H9 (cell line): ENCODE data around the gene NSMCE4A. TPM values are rescaled to one million over a fixed set of nuclear protein-coding genes. Genes with fewer than 3 reads are reported as not detected.
"Not testable (repeated sequence)": the region's sequence is repeated elsewhere in the genome, so short reads cannot be mapped to it uniquely, and the experiment has no call there.

Experiments
- DNase-seq: peaks from one replicate; pipeline ENCODE4 v3.0.0-alpha.2; 2017
- H2AFZ ChIP-seq: one replicate; pipeline ENCODE4 v1.6.1; 2013; ENCODE audit warnings: mild to moderate bottlenecking, low read length, control low read depth, moderate library complexity
- H2AK5ac ChIP-seq: 2 replicates; pipeline ENCODE4 v1.6.1; 2013; ENCODE audit warnings: low read length, control low read depth, mixed read lengths; ENCODE audit not compliant: insufficient read length
- H2BK120ac ChIP-seq: one replicate; pipeline ENCODE4 v1.6.1; 2013; ENCODE audit warnings: low read depth, mild to moderate bottlenecking, low read length, control low read depth, inconsistent platforms; ENCODE audit not compliant: poor library complexity, severe bottlenecking
- H2BK12ac ChIP-seq: 2 replicates; pipeline ENCODE4 v1.6.1; 2013; ENCODE audit warnings: low read length, control low read depth, mixed read lengths, low read depth; ENCODE audit not compliant: insufficient read length
- H2BK15ac ChIP-seq: 2 replicates; pipeline ENCODE4 v1.6.1; 2013; ENCODE audit warnings: low read depth, low read length, control low read depth
- H2BK20ac ChIP-seq: one replicate; pipeline ENCODE4 v1.6.1; 2013; ENCODE audit warnings: low read depth, mild to moderate bottlenecking, low read length, control low read depth, inconsistent platforms; ENCODE audit not compliant: poor library complexity, severe bottlenecking
- H2BK5ac ChIP-seq: 2 replicates; pipeline ENCODE4 v1.6.1; 2013; ENCODE audit warnings: low read length, control low read depth, mixed read lengths; ENCODE audit not compliant: insufficient read length
- H3K14ac ChIP-seq: 2 replicates; pipeline ENCODE4 v1.6.1; 2013; ENCODE audit warnings: low read length, control low read depth; ENCODE audit not compliant: insufficient read depth
- H3K18ac ChIP-seq: 2 replicates; pipeline ENCODE4 v1.6.1; 2013; ENCODE audit warnings: low read depth, mild to moderate bottlenecking, mixed read lengths, low read length, control low read depth; ENCODE audit not compliant: insufficient read length
- H3K23ac ChIP-seq: 2 replicates; pipeline ENCODE4 v1.6.1; 2013; ENCODE audit warnings: low read length, control low read depth, mixed read lengths, low read depth; ENCODE audit not compliant: insufficient read length
- H3K23me2 ChIP-seq: 2 replicates; pipeline ENCODE4 v1.6.1; 2013; ENCODE audit warnings: low read depth, mild to moderate bottlenecking, mixed read lengths, low read length, control low read depth; ENCODE audit not compliant: insufficient read length, poor library complexity, severe bottlenecking
- H3K27ac ChIP-seq: 2 replicates; pipeline ENCODE4 v1.5.1; 2013; ENCODE audit warnings: low read length, control low read depth, mixed read lengths, low read depth; ENCODE audit not compliant: insufficient read length
- H3K27me3 ChIP-seq: 2 replicates; pipeline ENCODE4 v1.6.1; 2013; ENCODE audit warnings: low read length, control low read depth, inconsistent platforms; ENCODE audit not compliant: insufficient read depth
- H3K4ac ChIP-seq: 2 replicates; pipeline ENCODE4 v1.6.1; 2013; ENCODE audit warnings: low read depth, mild to moderate bottlenecking, control low read depth, inconsistent platforms, low read length, moderate library complexity
- H3K4me1 ChIP-seq: 2 replicates; pipeline ENCODE4 v1.6.1; 2013; ENCODE audit warnings: low read length, control low read depth, inconsistent platforms; ENCODE audit not compliant: insufficient read depth
- H3K4me2 ChIP-seq: 2 replicates; pipeline ENCODE4 v1.6.1; 2013; ENCODE audit warnings: low read length, control low read depth, mixed read lengths; ENCODE audit not compliant: insufficient read length, insufficient read depth
- H3K56ac ChIP-seq: 2 replicates; pipeline ENCODE4 v1.6.1; 2013; ENCODE audit warnings: low read depth, mild to moderate bottlenecking, mixed read lengths, low read length, control low read depth; ENCODE audit not compliant: insufficient read length
- H3K79me1 ChIP-seq: 2 replicates; pipeline ENCODE4 v1.6.1; 2013; ENCODE audit warnings: low read depth, mild to moderate bottlenecking, moderate library complexity, low read length, control low read depth, inconsistent platforms; ENCODE audit not compliant: insufficient read depth, poor library complexity, severe bottlenecking
- H3K79me2 ChIP-seq: 2 replicates; pipeline ENCODE4 v1.6.1; 2013; ENCODE audit warnings: low read length, control low read depth, inconsistent platforms; ENCODE audit not compliant: insufficient read depth
- H3K9ac ChIP-seq: 2 replicates; pipeline ENCODE4 v1.6.1; 2013; ENCODE audit warnings: low read length, control low read depth, mixed read lengths; ENCODE audit not compliant: insufficient read length; ENCODE audit errors: extremely low read depth
- H3K9me3 ChIP-seq: one replicate; pipeline ENCODE4 v1.6.1; 2013; ENCODE audit warnings: low read depth, low read length, inconsistent platforms; ENCODE audit not compliant: control insufficient read depth
- H3T11ph ChIP-seq: one replicate; pipeline ENCODE4 v1.6.1; 2013; ENCODE audit warnings: mild to moderate bottlenecking, low read length, control low read depth, inconsistent platforms
- H4K20me1 ChIP-seq: one replicate; pipeline ENCODE4 v1.6.1; 2013; ENCODE audit not compliant: control insufficient read depth, insufficient read length, insufficient read depth
- H4K5ac ChIP-seq: 2 replicates; pipeline ENCODE4 v1.6.1; 2013; ENCODE audit warnings: low read depth, mild to moderate bottlenecking, mixed read lengths, low read length, control low read depth; ENCODE audit not compliant: insufficient read length
- H4K8ac ChIP-seq: replicated peaks from 2 replicates; pipeline ENCODE4 v1.6.1; 2013; ENCODE audit warnings: low read length, control low read depth, mixed read lengths, low read depth; ENCODE audit not compliant: insufficient read length
- H4K91ac ChIP-seq: 2 replicates; pipeline ENCODE4 v1.6.1; 2013; ENCODE audit warnings: low read depth, mild to moderate bottlenecking, moderate library complexity, mixed read lengths, low read length, control low read depth; ENCODE audit not compliant: insufficient read length
- H3K27ac Mint-ChIP-seq, 3 experiments: 2 replicates in 2 of 3; 3 replicates in 1 of 3; pipeline ENCODE4 v1.8.0; 2020 to 2021; ENCODE audit warnings: mixed read lengths in 3 of 3, mild to moderate bottlenecking in 1 of 3, moderate library complexity in 1 of 3
- H3K27me3 Mint-ChIP-seq: 2 replicates; pipeline ENCODE4 v1.8.0; 2021; ENCODE audit warnings: low read depth, mild to moderate bottlenecking, moderate library complexity, mixed read lengths
- H3K36me3 Mint-ChIP-seq, 3 experiments: 2 replicates in 2 of 3; 3 replicates in 1 of 3; pipeline ENCODE4 v1.8.0; 2020 to 2021; ENCODE audit warnings: low read depth in 3 of 3, mixed read lengths in 3 of 3; ENCODE audit not compliant: insufficient read depth in 1 of 3
- H3K4me1 Mint-ChIP-seq, 2 experiments: 2 replicates each; pipeline ENCODE4 v1.8.0; 2020; ENCODE audit warnings: mixed read lengths in 2 of 2
- H3K4me3 Mint-ChIP-seq, 2 experiments: 2 replicates in 1 of 2; 3 replicates in 1 of 2; pipeline ENCODE4 v1.8.0; 2020 to 2021; ENCODE audit warnings: mild to moderate bottlenecking in 2 of 2, mixed read lengths in 2 of 2, moderate library complexity in 1 of 2
- H3K9me3 Mint-ChIP-seq, 2 experiments: 2 replicates in 1 of 2; 3 replicates in 1 of 2; pipeline ENCODE4 v1.8.0; 2020; ENCODE audit warnings: mild to moderate bottlenecking in 2 of 2, mixed read lengths in 2 of 2, moderate library complexity in 1 of 2
- WGBS: extraction: QIAGEN DNeasy Blood & Tissue Kit; methylation state at CpG from one replicate; pipeline ENCODE4 v1.1.7; 2013; ENCODE audit warnings: missing lambda C conversion rate, low lambda C conversion rate, mixed read lengths; ENCODE audit not compliant: insufficient read length; ENCODE audit errors: extremely low coverage; 5-methylcytosine and 5-hydroxymethylcytosine counted together
- total RNA-seq: library from RNA; stranded (reverse); gene quantifications from 2 replicates; pipeline ENCODE4 v1.2.1, GENCODE V29; 2021
- TF ChIP-seq, protein P1 (sequence below): fragments of 200-600 bp; sonication (generic); conservative IDR thresholded peaks from 3 replicates; pipeline ENCODE4 v1.8.0; 2021; ENCODE audit warnings: antibody characterized with exemption, mild to moderate bottlenecking

NSMCE4A gene
- total RNA-seq, 1 experiment from 2014 or later, result 59.0 TPM

DNA sequence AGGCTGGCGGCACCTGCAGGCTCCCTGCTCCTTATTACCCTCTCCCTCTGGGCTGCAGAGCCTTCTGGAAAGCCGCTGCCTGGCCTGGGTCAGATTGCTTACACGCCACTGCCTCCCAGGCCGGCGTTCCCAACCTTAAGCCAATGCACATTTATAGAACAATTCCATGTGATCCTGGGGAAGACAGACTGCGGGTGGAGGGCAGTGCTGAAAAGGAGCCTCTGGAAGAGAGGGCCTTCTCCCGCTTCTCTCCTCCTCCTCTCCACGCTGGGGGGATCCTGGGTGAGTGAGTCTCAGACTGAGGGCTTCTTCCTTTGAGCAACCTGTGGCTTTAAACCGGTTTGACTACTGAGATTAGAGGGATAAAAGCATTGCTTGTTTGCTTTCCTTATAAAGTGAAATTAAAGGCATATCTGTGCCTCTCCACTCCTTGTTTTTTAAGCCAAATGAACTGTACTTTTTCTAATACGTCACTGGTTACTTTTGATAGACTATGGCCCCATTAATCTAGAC is 19.5 kb upstream of the NSMCE4A start:
- H3K18ac ChIP-seq, result no peak overlapping the region
- TF ChIP-seq, protein P1, sequence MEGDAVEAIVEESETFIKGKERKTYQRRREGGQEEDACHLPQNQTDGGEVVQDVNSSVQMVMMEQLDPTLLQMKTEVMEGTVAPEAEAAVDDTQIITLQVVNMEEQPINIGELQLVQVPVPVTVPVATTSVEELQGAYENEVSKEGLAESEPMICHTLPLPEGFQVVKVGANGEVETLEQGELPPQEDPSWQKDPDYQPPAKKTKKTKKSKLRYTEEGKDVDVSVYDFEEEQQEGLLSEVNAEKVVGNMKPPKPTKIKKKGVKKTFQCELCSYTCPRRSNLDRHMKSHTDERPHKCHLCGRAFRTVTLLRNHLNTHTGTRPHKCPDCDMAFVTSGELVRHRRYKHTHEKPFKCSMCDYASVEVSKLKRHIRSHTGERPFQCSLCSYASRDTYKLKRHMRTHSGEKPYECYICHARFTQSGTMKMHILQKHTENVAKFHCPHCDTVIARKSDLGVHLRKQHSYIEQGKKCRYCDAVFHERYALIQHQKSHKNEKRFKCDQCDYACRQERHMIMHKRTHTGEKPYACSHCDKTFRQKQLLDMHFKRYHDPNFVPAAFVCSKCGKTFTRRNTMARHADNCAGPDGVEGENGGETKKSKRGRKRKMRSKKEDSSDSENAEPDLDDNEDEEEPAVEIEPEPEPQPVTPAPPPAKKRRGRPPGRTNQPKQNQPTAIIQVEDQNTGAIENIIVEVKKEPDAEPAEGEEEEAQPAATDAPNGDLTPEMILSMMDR, result no peak

DNA sequence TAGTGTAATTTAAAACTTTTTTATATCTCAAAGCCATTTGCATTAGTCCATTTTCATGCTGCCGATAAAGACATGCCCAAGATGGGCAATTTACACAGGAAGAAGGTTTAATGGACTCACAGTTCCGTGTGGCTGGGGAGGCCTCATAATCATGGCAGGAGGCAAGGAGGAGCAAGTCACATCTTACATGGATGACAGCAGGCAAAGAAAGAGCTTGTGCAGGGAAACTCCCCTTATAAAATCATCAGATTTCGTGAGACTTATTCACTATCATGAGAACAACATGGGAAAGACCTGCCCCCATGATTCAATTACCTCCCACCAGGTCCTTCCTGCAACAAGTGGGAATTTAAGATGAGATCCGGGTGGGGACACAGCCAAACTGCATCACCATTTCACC is 16.7 kb upstream of the NSMCE4A start:
- H2BK20ac ChIP-seq, H3K9ac ChIP-seq: not testable (repeated sequence)

More for the DNA sequence above, 19.5 kb upstream of the NSMCE4A start:
- Histone ChIP-seq H3T11ph (no peak overlapping the region), H2BK20ac (no peak overlapping the region), H3K4me2 (no peak overlapping the region), H3K23me2 (no peaks in the 10 kb centered on the region), H2BK12ac (no peak overlapping the region), H3K9me3 (no peaks in the 10 kb centered on the region), H3K79me1 (no peaks in the 10 kb centered on the region), H4K91ac (no peak overlapping the region), H3K56ac (no peak overlapping the region), H4K5ac (no peak overlapping the region), H3K4me1 (peaks cover 4% of the 10 kb centered on the region; the same call in 1 of the 2 replicates), H3K79me2 (no peaks in the 10 kb centered on the region), H3K9ac (no peak overlapping the region), H4K8ac (no peak overlapping the region), H2BK5ac (no peak overlapping the region), H2AFZ (peak overlapping the region; percentile 15), H3K27ac (no peak overlapping the region), H4K20me1 (no peaks in the 10 kb centered on the region), H3K14ac (peak overlapping the region; percentile 52), H3K4ac (no peak overlapping the region), H2AK5ac (no peak overlapping the region), H2BK15ac (no peak overlapping the region), H3K27me3 (no peaks in the 10 kb centered on the region), H3K23ac (no peak overlapping the region), H2BK120ac (no peak overlapping the region)
- peaks cover 3 to 7% of the 10 kb centered on the region in 2 experiments for H3K9me3 Mint-ChIP-seq
- H3K36me3 Mint-ChIP-seq, result peaks cover 0 to 7% (median 0%) of the 10 kb centered on the region in 3 experiments; a peak in 3 of 7 replicates
- no CpG with 5 or more reads among the region's 10 CpGs for WGBS
- peak overlapping the region; percentile 22 to 65 (median 39); a peak in 4 of 7 replicates for H3K27ac Mint-ChIP-seq
- H3K4me3 Mint-ChIP-seq, result no peak overlapping the region
- H3K4me1 Mint-ChIP-seq, result peaks cover 30% of the 10 kb centered on the region in 2 experiments
- no peak for DNase-seq
- peaks cover 1% of the 10 kb centered on the region for H3K27me3 Mint-ChIP-seq

More for the DNA sequence above, 16.7 kb upstream of the NSMCE4A start:
- not testable (repeated sequence) for DNase-seq, H3K79me2 ChIP-seq, H3K14ac ChIP-seq, H3K9me3 ChIP-seq, H3K27me3 ChIP-seq, H2BK15ac ChIP-seq, H3K4me3 Mint-ChIP-seq, H2BK12ac ChIP-seq, H3K27me3 Mint-ChIP-seq, H3K27ac ChIP-seq, H2AFZ ChIP-seq, H3K18ac ChIP-seq, H4K20me1 ChIP-seq, H3K4me2 ChIP-seq, H3T11ph ChIP-seq, H3K4me1 ChIP-seq, H3K9me3 Mint-ChIP-seq, H3K79me1 ChIP-seq, H3K4ac ChIP-seq, H3K56ac ChIP-seq, H4K8ac ChIP-seq, H2BK5ac ChIP-seq, H3K23ac ChIP-seq, H3K36me3 Mint-ChIP-seq, H2BK120ac ChIP-seq, H3K27ac Mint-ChIP-seq, H2AK5ac ChIP-seq, H3K23me2 ChIP-seq, H4K91ac ChIP-seq, H4K5ac ChIP-seq
- no CpG with 5 or more reads among the region's 4 CpGs for WGBS
- peaks cover 35 to 36% of the 10 kb centered on the region in 2 experiments for H3K4me1 Mint-ChIP-seq
